ENCODE data around the gene HOXB6.

HOXB6 gene

DNA sequence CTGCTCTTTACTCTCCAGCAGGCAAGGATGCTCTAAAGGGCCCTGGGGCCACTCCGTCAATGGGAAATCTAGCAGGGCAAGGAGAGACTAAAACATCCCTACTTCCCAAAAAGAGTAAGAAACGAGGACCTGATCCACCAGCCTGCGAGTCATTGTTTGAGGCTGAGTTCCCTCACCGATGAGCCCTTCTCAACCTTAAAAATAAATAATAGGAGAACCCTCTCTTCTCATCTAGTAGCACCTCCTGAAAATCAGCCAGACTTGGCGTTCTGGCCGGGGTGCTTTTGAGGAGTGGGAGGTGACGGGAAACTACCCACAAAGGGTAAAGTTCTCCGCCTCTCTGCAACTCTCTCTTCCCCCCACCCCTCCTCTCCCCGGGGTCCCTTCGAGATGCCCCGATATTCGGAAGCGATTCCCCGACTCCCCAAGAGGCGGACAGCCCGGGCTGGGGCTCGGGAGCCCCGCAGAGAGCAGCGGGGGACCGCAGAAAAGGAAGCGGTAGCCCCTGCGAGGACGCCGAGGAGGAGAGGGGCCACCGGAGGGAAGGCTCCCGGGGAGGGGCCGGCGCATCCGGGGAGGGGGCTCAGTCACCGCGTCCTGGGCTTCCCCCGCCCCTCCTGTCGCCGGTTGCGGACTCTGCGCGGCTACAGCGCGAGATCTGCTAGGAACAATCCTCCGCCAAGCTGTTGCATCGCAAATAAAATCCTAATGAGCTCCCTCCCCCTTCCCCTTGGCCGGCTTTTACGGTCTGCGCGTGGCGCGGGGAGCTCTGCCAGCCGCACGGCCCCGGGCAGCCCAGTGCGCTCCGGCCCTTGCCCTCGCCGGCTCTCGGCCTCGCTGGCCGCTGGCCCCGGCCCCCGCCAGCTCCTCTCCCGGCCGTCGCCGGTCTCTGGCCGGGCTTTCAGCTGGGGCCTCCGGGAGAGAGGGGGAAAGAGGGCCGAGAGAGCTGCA lies 20.0 kb upstream of the HOXB6 start:
- FAIRE-seq, result no peak
- TF ChIP-seq, protein P1, sequence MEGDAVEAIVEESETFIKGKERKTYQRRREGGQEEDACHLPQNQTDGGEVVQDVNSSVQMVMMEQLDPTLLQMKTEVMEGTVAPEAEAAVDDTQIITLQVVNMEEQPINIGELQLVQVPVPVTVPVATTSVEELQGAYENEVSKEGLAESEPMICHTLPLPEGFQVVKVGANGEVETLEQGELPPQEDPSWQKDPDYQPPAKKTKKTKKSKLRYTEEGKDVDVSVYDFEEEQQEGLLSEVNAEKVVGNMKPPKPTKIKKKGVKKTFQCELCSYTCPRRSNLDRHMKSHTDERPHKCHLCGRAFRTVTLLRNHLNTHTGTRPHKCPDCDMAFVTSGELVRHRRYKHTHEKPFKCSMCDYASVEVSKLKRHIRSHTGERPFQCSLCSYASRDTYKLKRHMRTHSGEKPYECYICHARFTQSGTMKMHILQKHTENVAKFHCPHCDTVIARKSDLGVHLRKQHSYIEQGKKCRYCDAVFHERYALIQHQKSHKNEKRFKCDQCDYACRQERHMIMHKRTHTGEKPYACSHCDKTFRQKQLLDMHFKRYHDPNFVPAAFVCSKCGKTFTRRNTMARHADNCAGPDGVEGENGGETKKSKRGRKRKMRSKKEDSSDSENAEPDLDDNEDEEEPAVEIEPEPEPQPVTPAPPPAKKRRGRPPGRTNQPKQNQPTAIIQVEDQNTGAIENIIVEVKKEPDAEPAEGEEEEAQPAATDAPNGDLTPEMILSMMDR (IDR thresholded peaks at IDR 0.05; ENCODE audit: insufficient read depth, missing control alignments), result no peak
- no peak for DNase-seq (ENCODE audit: insufficient read length, low spot score)

- TF ChIP-seq, protein P1 (IDR thresholded peaks at IDR 0.05; ENCODE audit: insufficient read depth, missing control alignments), result no peak
- no peak for DNase-seq (ENCODE audit: insufficient read length, low spot score)
- FAIRE-seq, result no peak
Observed at GRCh38 chr17:48624118-48624517, 19.3 kb upstream of the HOXB6 start.

- FAIRE-seq (no peak), DNase-seq (ENCODE audit: insufficient read length, low spot score) (no peak)
- TF ChIP-seq, protein P1 (IDR thresholded peaks at IDR 0.05; ENCODE audit: insufficient read depth, missing control alignments), result no peak
Observed at GRCh38 chr17:48623583-48623982, 18.8 kb upstream of the HOXB6 start.

- DNase-seq (ENCODE audit: insufficient read length, low spot score) (no peak), FAIRE-seq (no peak)
- TF ChIP-seq, protein P1 (IDR thresholded peaks at IDR 0.05; ENCODE audit: insufficient read depth, missing control alignments), result no peak
Observed at GRCh38 chr17:48622857-48623256, 18.1 kb upstream of the HOXB6 start.

GRCh38 chr17:48621410-48622392 lies 16.9 kb upstream of the HOXB6 start:
- TF ChIP-seq, protein P1 (IDR thresholded peaks at IDR 0.05; ENCODE audit: insufficient read depth, missing control alignments), result no peak
- no peak for FAIRE-seq
- no peak for DNase-seq (ENCODE audit: insufficient read length, low spot score)

DNA sequence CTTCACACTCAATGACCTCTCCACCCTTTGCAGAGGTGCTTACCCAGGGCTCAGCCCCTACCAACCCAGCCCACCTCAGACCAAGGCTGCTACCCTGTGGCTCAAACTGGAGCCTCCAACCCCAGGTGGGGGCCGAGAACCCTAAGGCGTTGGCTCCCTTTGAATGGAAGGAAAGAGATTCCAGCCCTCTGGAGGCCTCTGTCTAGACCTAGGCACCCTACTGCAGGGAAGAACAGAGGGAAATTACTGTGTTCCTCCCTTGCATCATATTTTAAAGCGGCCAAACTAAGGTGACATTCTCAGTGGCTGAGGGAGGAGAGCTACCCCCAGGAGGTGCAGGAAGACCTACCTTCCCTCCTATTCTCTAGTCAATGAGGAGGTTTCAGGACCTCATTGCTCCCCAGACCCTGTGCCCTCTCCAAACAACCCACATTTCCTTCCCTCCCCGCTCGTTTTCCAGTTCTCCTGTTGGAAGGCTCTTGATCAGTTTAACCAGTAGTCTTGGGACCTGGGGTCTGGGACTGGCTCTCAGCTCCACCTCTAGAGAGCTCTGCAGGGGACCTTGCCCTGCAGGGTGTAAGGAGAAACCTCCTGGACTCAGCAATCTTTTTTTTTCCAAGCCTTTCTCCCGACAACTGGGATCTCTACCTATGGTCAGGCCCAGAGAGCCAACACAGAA lies 15.8 kb upstream of the HOXB6 start:
- DNase-seq (ENCODE audit: insufficient read length, low spot score) (no peak), FAIRE-seq (no peak)
- TF ChIP-seq, protein P1 (IDR thresholded peaks at IDR 0.05; ENCODE audit: insufficient read depth, missing control alignments), result no peak

Measured in D721Med (cell line).